ENCODE results near the gene ITSN1. TPM values are rescaled to one million over a fixed set of nuclear protein-coding genes. Genes with fewer than 3 reads are reported as not detected.

Gene ITSN1
- total RNA-seq, 1 donor from 2014 or later = 116 TPM

DNA sequence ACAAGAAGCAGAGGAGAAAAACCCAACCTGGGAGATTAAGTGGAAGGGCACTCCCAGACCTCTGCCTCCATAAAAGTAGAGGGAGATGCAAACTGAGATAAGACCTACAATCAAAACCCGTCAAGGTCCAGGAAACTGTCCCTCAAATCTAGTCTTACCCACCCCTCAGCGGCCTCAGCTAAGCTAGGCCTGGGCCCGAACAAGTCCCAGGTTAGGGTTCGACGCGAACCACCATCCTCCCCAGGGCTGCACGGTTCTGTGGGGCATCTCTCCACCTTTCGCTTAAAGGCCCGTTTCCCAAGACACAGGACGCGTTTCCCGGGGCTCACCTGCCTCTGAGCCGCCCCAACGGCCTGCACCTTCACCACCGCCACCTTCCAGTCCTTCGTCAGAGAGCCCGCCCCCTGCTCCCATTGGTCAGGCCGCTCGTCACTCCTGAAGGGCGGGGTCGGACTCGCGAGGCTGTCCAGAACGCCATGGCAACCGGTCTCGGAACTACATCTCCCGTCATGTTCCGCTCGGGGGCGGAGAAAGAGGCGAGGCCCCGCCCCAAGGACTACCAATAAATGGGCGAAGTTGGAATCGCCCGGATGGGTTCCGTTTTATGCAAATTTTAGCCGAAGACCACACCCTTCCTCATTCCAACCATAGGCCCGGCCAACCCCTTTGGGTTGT lies 812 bp upstream of the ITSN1 start, which contains the start of gene CRYZL1:
Gene CRYZL1, minus strand, starts transcription at position 390 of the 675 bp plus-strand sequence. CDS start 10,190 bp downstream, outside the sequence.
- peak; percentile 100 for DNase-seq (ENCODE audit: low spot score, unreplicated experiment)
- peak within 1 kb of the TSS; percentile 99 for H3K27ac Mint-ChIP-seq
- H3K4me3 Mint-ChIP-seq (ENCODE audit: low read depth) = peak within 1 kb of the TSS; percentile 86
- H3K4me1 Mint-ChIP-seq (ENCODE audit: low read depth) = peaks cover 19% of the 10 kb centered on the region
- TF ChIP-seq CTCF (IDR thresholded peaks at IDR 0.05; ENCODE audit: unreplicated experiment) = no peak
- no peaks in the 10 kb centered on the region for H3K27me3 Mint-ChIP-seq
- H3K9me3 Mint-ChIP-seq (ENCODE audit: low read depth) = peaks cover 7% of the 10 kb centered on the region
- peaks cover 7% of the 10 kb centered on the region for H3K36me3 Mint-ChIP-seq (ENCODE audit: insufficient read depth)

GRCh38 chr21:33642896-33643657 lies 776 bp downstream of the ITSN1 start:
- no peak for TF ChIP-seq CTCF (IDR thresholded peaks at IDR 0.05; ENCODE audit: unreplicated experiment)
- Mint-ChIP-seq H3K4me1 (ENCODE audit: low read depth) (peaks cover 21% of the 10 kb centered on the region), H3K36me3 (ENCODE audit: insufficient read depth) (no peaks in the 10 kb centered on the region), H3K27ac (peak overlapping the region; percentile 99), H3K9me3 (ENCODE audit: low read depth) (no peaks in the 10 kb centered on the region), H3K27me3 (no peaks in the 10 kb centered on the region), H3K4me3 (ENCODE audit: low read depth) (peak overlapping the region; percentile 97)
- peak; percentile 24 for DNase-seq (ENCODE audit: low spot score, unreplicated experiment)

DNA sequence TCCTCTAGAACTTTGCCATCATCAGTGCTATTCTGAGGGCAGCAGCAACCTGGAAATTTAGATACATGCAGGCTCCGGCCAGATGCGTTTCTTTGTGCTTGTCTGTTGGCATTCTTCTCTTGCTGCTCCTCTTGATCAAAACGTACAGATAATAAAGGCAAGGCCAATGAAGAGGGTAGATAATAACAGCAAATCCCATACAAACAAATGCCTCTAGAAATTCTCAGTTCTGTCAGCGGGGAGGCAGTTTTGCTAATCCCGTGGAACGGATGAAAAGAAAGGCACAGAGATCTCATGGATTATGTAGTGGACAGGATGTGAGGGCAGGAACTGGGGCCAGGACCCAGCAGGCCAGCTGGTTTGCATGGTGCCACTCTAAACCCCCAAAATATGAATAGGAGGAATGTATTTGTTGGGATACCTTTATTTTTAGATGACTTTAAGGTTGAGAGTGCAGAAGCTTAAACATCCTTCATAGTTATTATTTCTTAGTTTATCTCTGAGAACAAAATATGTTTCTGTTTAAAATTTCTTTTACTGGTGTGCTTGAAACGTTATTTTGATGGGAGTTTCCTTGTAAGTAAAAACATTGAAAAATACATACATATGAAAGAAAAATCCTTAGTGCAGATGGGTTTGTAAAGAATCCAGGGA lies 1.5 kb downstream of the ITSN1 start:
- Mint-ChIP-seq H3K9me3 (ENCODE audit: low read depth) (no peaks in the 10 kb centered on the region), H3K4me3 (ENCODE audit: low read depth) (peak overlapping the region; percentile 97), H3K27ac (peak overlapping the region; percentile 99), H3K4me1 (ENCODE audit: low read depth) (peaks cover 23% of the 10 kb centered on the region), H3K36me3 (ENCODE audit: insufficient read depth) (no peaks in the 10 kb centered on the region), H3K27me3 (no peaks in the 10 kb centered on the region)
- TF ChIP-seq CTCF (IDR thresholded peaks at IDR 0.05; ENCODE audit: unreplicated experiment) = no peak
- no peak for DNase-seq (ENCODE audit: low spot score, unreplicated experiment)

- DNase-seq (ENCODE audit: low spot score, unreplicated experiment) = no peak
- TF ChIP-seq CTCF (IDR thresholded peaks at IDR 0.05; ENCODE audit: unreplicated experiment) = no peak
- Mint-ChIP-seq H3K4me1 (ENCODE audit: low read depth) (peaks cover 29% of the 10 kb centered on the region), H3K36me3 (ENCODE audit: insufficient read depth) (no peaks in the 10 kb centered on the region), H3K27me3 (no peaks in the 10 kb centered on the region), H3K27ac (peak overlapping the region; percentile 99), H3K4me3 (ENCODE audit: low read depth) (peak overlapping the region; percentile 97), H3K9me3 (ENCODE audit: low read depth) (no peaks in the 10 kb centered on the region)
Observed at GRCh38 chr21:33644383-33645074, 2.2 kb downstream of the ITSN1 start.

GRCh38 chr21:33645730-33646129 lies 3.4 kb downstream of the ITSN1 start:
- Mint-ChIP-seq H3K4me3 (ENCODE audit: low read depth) (no peak overlapping the region), H3K4me1 (ENCODE audit: low read depth) (peaks cover 39% of the 10 kb centered on the region), H3K9me3 (ENCODE audit: low read depth) (no peaks in the 10 kb centered on the region), H3K27ac (no peak overlapping the region), H3K27me3 (no peaks in the 10 kb centered on the region), H3K36me3 (ENCODE audit: insufficient read depth) (peaks cover 2% of the 10 kb centered on the region)
- TF ChIP-seq CTCF (IDR thresholded peaks at IDR 0.05; ENCODE audit: unreplicated experiment) = no peak
- no peak for DNase-seq (ENCODE audit: low spot score, unreplicated experiment)
